SK-N-SH (cell line): ENCODE data around the gene PACSIN3. TPM values are rescaled to one million over a fixed set of nuclear protein-coding genes. Genes with fewer than 3 reads are reported as not detected.

Experiments
- CHD2 ChIP-seq: fragments of 150-350 bp; IDR thresholded peaks from 2 replicates; pipeline ENCODE4 v1.6.1; 2018; ENCODE audit warnings: low read length; ENCODE audit not compliant: partially characterized antibody
- EZH2phosphoT487 ChIP-seq: fragments of 200-600 bp; sonication (generic); IDR thresholded peaks from 2 replicates; pipeline ENCODE4 v1.6.1; 2017; ENCODE audit warnings: low read depth, mixed run types, mild to moderate bottlenecking, antibody characterized with exemption, moderate library complexity, borderline replicate concordance
- FOXJ3 ChIP-seq: sonication (generic); formaldehyde crosslinking; IDR thresholded peaks from 2 replicates; pipeline ENCODE4 v1.5.1; 2020; ENCODE audit warnings: mild to moderate bottlenecking, missing genetic modification reagents
- FOXM1 ChIP-seq: IDR thresholded peaks from 2 replicates; pipeline ENCODE4 v1.4.0; 2012; ENCODE audit warnings: low read depth, mild to moderate bottlenecking
- GABPA ChIP-seq: IDR thresholded peaks from 2 replicates; pipeline ENCODE4 v1.4.0; 2012; ENCODE audit warnings: low read depth, mild to moderate bottlenecking
- IRF3 ChIP-seq: fragments of 150-350 bp; IDR thresholded peaks from 2 replicates; pipeline ENCODE4 v1.6.1; 2016; ENCODE audit warnings: mild to moderate bottlenecking, low read depth, low read length
- MEF2A ChIP-seq: IDR thresholded peaks from 2 replicates; pipeline ENCODE4 v1.4.0; 2012; ENCODE audit warnings: low read depth, borderline replicate concordance
- MXI1 ChIP-seq: IDR thresholded peaks from 2 replicates; pipeline ENCODE4 v1.6.1; 2012; ENCODE audit warnings: mild to moderate bottlenecking, low read depth, low read length, improper control_type of control experiment
- NRF1 ChIP-seq: IDR thresholded peaks from 2 replicates; pipeline ENCODE4 v1.6.1; 2012; ENCODE audit warnings: low read depth, mild to moderate bottlenecking, low read length
- POLR2AphosphoS5 ChIP-seq: IDR thresholded peaks from 2 replicates; pipeline ENCODE4 v1.6.1; 2012; ENCODE audit warnings: low read depth, low read length
- RAD21 ChIP-seq: IDR thresholded peaks from 2 replicates; pipeline ENCODE4 v1.6.1; 2012; ENCODE audit warnings: mild to moderate bottlenecking, low read length
- RCOR1 ChIP-seq: fragments of 150-350 bp; IDR thresholded peaks from 2 replicates; pipeline ENCODE4 v1.6.1; 2017; ENCODE audit warnings: antibody characterized with exemption, low read length
- RXRA ChIP-seq: IDR thresholded peaks from 2 replicates; pipeline ENCODE4 v1.4.0; 2012; ENCODE audit warnings: low read depth, mild to moderate bottlenecking, borderline replicate concordance
- SIN3A ChIP-seq: IDR thresholded peaks from 2 replicates; pipeline ENCODE4 v1.6.1; 2012; ENCODE audit warnings: low read depth, mild to moderate bottlenecking, low read length, moderate library complexity, borderline replicate concordance
- SMC3 ChIP-seq: IDR thresholded peaks from 2 replicates; pipeline ENCODE4 v1.6.1; 2012; ENCODE audit warnings: low read depth, low read length, improper control_type of control experiment
- TCF12 ChIP-seq: IDR thresholded peaks from 2 replicates; pipeline ENCODE4 v1.4.0; 2012
- USF1 ChIP-seq: IDR thresholded peaks from 2 replicates; pipeline ENCODE4 v1.4.0; 2012; ENCODE audit warnings: low read depth, borderline replicate concordance
- polyA plus RNA-seq, 3 experiments: library from polyadenylated mRNA; depleted of rRNA; stranded (reverse); fragments of >200 nt; gene quantifications; 2 replicates each; pipeline ENCODE4 v1.2.3, GENCODE V29; 2012
- TF ChIP-seq, protein P1 (sequence below): IDR thresholded peaks from 2 replicates; pipeline ENCODE4 v1.4.0; 2012; ENCODE audit warnings: low read depth
- TF ChIP-seq, protein P2 (sequence below): IDR thresholded peaks from 2 replicates; pipeline ENCODE4 v1.4.0; 2012; ENCODE audit warnings: low read depth, borderline replicate concordance
- TF ChIP-seq, protein P3 (sequence below): fragments of 200-600 bp; sonication (generic); IDR thresholded peaks from 2 replicates; pipeline ENCODE4 v1.6.1; 2017; ENCODE audit warnings: antibody characterized with exemption, mild to moderate bottlenecking, moderate library complexity
- TF ChIP-seq, protein P4 (sequence below): IDR thresholded peaks from 2 replicates; pipeline ENCODE4; 2012

PACSIN3 gene
- polyA plus RNA-seq, 1 of the 3 experiments (the other 2 are of a cell fraction), result 31.1 TPM

DNA sequence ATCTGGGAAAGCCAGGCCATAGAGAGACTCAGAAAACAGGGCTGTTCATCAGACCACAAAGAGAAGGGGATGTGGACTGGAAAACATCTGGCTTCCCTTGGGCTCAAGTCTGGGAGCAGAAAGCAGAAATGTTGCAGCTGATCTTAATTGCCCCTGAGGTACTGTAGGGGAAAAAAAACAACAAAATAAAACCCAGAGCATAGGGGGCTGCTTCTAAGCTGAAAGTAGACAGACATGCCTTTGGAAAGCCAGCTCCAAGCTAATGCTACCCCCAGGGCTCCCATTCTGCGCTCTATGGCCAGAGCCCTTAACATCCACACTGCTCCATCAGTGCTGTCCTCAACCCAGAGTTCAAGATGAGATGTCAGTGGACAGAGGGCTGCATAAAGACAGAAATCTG is 2.0 kb upstream of the PACSIN3 start (continued):
- TF ChIP-seq NRF1 (no peak), SMC3 (no peak; the same call in 1 of the 2 replicates), POLR2AphosphoS5 (peak; percentile 19; the same call in 1 of the 2 replicates), GABPA (no peak), IRF3 (no peak), RXRA (no peak), SIN3A (no peak), USF1 (no peak), FOXM1 (no peak), FOXJ3 (CRISPR knock-in tag) (peak; percentile 40; the same call in 1 of the 2 replicates), RCOR1 (peak; percentile 96), MEF2A (no peak), CHD2 (peak; percentile 83), MXI1 (0 out of 2 replicates have a peak, but pooled peaks have one; percentile 51), EZH2phosphoT487 (no peak), TCF12 (peak; percentile 49; the same call in 1 of the 2 replicates), RAD21 (peak; percentile 10; the same call in 1 of the 2 replicates)
- TF ChIP-seq, protein P1, sequence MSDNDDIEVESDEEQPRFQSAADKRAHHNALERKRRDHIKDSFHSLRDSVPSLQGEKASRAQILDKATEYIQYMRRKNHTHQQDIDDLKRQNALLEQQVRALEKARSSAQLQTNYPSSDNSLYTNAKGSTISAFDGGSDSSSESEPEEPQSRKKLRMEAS, result no peak
- TF ChIP-seq, protein P2, sequence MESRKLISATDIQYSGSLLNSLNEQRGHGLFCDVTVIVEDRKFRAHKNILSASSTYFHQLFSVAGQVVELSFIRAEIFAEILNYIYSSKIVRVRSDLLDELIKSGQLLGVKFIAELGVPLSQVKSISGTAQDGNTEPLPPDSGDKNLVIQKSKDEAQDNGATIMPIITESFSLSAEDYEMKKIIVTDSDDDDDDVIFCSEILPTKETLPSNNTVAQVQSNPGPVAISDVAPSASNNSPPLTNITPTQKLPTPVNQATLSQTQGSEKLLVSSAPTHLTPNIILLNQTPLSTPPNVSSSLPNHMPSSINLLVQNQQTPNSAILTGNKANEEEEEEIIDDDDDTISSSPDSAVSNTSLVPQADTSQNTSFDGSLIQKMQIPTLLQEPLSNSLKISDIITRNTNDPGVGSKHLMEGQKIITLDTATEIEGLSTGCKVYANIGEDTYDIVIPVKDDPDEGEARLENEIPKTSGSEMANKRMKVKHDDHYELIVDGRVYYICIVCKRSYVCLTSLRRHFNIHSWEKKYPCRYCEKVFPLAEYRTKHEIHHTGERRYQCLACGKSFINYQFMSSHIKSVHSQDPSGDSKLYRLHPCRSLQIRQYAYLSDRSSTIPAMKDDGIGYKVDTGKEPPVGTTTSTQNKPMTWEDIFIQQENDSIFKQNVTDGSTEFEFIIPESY, result no peak
- TF ChIP-seq, protein P3, sequence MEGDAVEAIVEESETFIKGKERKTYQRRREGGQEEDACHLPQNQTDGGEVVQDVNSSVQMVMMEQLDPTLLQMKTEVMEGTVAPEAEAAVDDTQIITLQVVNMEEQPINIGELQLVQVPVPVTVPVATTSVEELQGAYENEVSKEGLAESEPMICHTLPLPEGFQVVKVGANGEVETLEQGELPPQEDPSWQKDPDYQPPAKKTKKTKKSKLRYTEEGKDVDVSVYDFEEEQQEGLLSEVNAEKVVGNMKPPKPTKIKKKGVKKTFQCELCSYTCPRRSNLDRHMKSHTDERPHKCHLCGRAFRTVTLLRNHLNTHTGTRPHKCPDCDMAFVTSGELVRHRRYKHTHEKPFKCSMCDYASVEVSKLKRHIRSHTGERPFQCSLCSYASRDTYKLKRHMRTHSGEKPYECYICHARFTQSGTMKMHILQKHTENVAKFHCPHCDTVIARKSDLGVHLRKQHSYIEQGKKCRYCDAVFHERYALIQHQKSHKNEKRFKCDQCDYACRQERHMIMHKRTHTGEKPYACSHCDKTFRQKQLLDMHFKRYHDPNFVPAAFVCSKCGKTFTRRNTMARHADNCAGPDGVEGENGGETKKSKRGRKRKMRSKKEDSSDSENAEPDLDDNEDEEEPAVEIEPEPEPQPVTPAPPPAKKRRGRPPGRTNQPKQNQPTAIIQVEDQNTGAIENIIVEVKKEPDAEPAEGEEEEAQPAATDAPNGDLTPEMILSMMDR, result no peak
- TF ChIP-seq, protein P4, sequence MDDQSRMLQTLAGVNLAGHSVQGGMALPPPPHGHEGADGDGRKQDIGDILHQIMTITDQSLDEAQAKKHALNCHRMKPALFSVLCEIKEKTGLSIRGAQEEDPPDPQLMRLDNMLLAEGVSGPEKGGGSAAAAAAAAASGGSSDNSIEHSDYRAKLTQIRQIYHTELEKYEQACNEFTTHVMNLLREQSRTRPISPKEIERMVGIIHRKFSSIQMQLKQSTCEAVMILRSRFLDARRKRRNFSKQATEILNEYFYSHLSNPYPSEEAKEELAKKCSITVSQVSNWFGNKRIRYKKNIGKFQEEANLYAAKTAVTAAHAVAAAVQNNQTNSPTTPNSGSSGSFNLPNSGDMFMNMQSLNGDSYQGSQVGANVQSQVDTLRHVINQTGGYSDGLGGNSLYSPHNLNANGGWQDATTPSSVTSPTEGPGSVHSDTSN, result no peak
- TF ChIP-seq, all 33 proteins: peak for 8
